Trophoblast cell (in vitro differentiated cells and primary cell): ENCODE measurements around the gene KCNK3.

Experiments
- DNase-seq, 2 donors: peaks; one replicate each; pipeline ENCODE4 v3.0.0-alpha.2; 2016
- H2AFZ ChIP-seq: 2 replicates; pipeline ENCODE4 v1.6.1; 2013; ENCODE audit warnings: low read length, moderate library complexity, mild to moderate bottlenecking; ENCODE audit not compliant: insufficient read depth, poor library complexity
- H2AK5ac ChIP-seq: 2 replicates; pipeline ENCODE4 v1.6.1; 2013; ENCODE audit warnings: mild to moderate bottlenecking, low read length
- H2BK120ac ChIP-seq: 2 replicates; pipeline ENCODE4 v1.6.1; 2013; ENCODE audit warnings: low read length, mild to moderate bottlenecking, moderate library complexity; ENCODE audit not compliant: insufficient read depth, poor library complexity
- H2BK12ac ChIP-seq: 2 replicates; pipeline ENCODE4 v1.6.1; 2013; ENCODE audit warnings: mild to moderate bottlenecking, low read length, moderate library complexity
- H2BK5ac ChIP-seq: 2 replicates; pipeline ENCODE4 v1.6.1; 2013; ENCODE audit warnings: low read length, low read depth, moderate library complexity, mild to moderate bottlenecking; ENCODE audit not compliant: poor library complexity
- H3K14ac ChIP-seq: 2 replicates; pipeline ENCODE4 v1.6.1; 2013; ENCODE audit warnings: mild to moderate bottlenecking, low read length
- H3K18ac ChIP-seq: 2 replicates; pipeline ENCODE4 v1.6.1; 2013; ENCODE audit warnings: mild to moderate bottlenecking, low read length
- H3K23ac ChIP-seq: 2 replicates; pipeline ENCODE4 v1.6.1; 2013; ENCODE audit warnings: low read length
- H3K27ac ChIP-seq: 2 replicates; pipeline ENCODE4 v1.5.1; 2013; ENCODE audit warnings: low read depth, mild to moderate bottlenecking, inconsistent platforms, low read length, moderate library complexity
- H3K27me3 ChIP-seq: 2 replicates; pipeline ENCODE4 v1.6.1; 2013; ENCODE audit warnings: inconsistent platforms, mild to moderate bottlenecking, low read length, moderate library complexity; ENCODE audit not compliant: insufficient read depth
- H3K36me3 ChIP-seq, 2 experiments: 1 replicate in 1 of 2; 2 replicates in 1 of 2; pipeline ENCODE4 v1.6.1; 2013; ENCODE audit warnings: low read length in 2 of 2, mild to moderate bottlenecking in 2 of 2, moderate library complexity in 1 of 2; ENCODE audit not compliant: insufficient read depth in 2 of 2, control insufficient read depth in 1 of 2
- H3K4ac ChIP-seq: 2 replicates; pipeline ENCODE4 v1.6.1; 2013; ENCODE audit warnings: low read depth, mild to moderate bottlenecking, low read length, moderate library complexity
- H3K4me1 ChIP-seq, 2 experiments: 1 replicate in 1 of 2; 2 replicates in 1 of 2; pipeline ENCODE4 v1.6.1; 2013; ENCODE audit warnings: low read length in 2 of 2, mild to moderate bottlenecking in 2 of 2, moderate library complexity in 1 of 2; ENCODE audit not compliant: insufficient read depth in 2 of 2, control insufficient read depth in 1 of 2
- H3K4me2 ChIP-seq: 2 replicates; pipeline ENCODE4 v1.6.1; 2013; ENCODE audit warnings: inconsistent platforms, mild to moderate bottlenecking, low read length, moderate library complexity
- H3K4me3 ChIP-seq: 2 replicates; pipeline ENCODE4 v1.5.1; 2013; ENCODE audit warnings: mild to moderate bottlenecking, low read depth, low read length, inconsistent platforms
- H3K79me1 ChIP-seq: one replicate; pipeline ENCODE4 v1.6.1; 2013; ENCODE audit warnings: low read length
- H3K79me2 ChIP-seq: 2 replicates; pipeline ENCODE4 v1.6.1; 2013; ENCODE audit warnings: low read length, mild to moderate bottlenecking; ENCODE audit not compliant: control insufficient read depth, insufficient read depth, poor library complexity
- H3K9ac ChIP-seq: 2 replicates; pipeline ENCODE4 v1.6.1; 2013; ENCODE audit warnings: mild to moderate bottlenecking, low read length
- H3K9me3 ChIP-seq: 2 replicates; pipeline ENCODE4 v1.6.1; 2013; ENCODE audit warnings: low read depth, mild to moderate bottlenecking, control low read depth, inconsistent platforms, low read length; ENCODE audit not compliant: insufficient read depth
- H4K12ac ChIP-seq: 2 replicates; pipeline ENCODE4 v1.6.1; 2013; ENCODE audit warnings: low read depth, mild to moderate bottlenecking, low read length, moderate library complexity
- H4K8ac ChIP-seq: 2 replicates; pipeline ENCODE4 v1.6.1; 2013; ENCODE audit warnings: low read depth, mild to moderate bottlenecking, low read length, moderate library complexity
- H4K91ac ChIP-seq: one replicate; pipeline ENCODE4 v1.6.1; 2013; ENCODE audit warnings: low read depth, mild to moderate bottlenecking, low read length, moderate library complexity
- WGBS: extraction: QIAGEN DNeasy Blood & Tissue Kit; methylation state at CpG from one replicate; pipeline ENCODE4 v1.1.7; 2013; ENCODE audit warnings: missing lambda C conversion rate; ENCODE audit not compliant: insufficient read length, insufficient coverage; ENCODE audit errors: extremely low coverage; 5-methylcytosine and 5-hydroxymethylcytosine counted together

KCNK3 gene

GRCh38 chr2:26670931-26671460, 21.5 kb upstream of the KCNK3 start:
- no peaks in the 10 kb centered on the region for H3K27me3 ChIP-seq
- H3K9me3 ChIP-seq = no peaks in the 10 kb centered on the region
- no peak overlapping the region for H3K27ac ChIP-seq
- DNase-seq = peak in 1 of 2 donors; percentile 31
- no peaks in the 10 kb centered on the region for H3K79me1 ChIP-seq
- H3K36me3 ChIP-seq = no peaks in the 10 kb centered on the region
- no peaks in the 10 kb centered on the region for H3K79me2 ChIP-seq
- no peak overlapping the region for H2BK5ac ChIP-seq
- H4K8ac ChIP-seq = no peak overlapping the region
- H3K23ac ChIP-seq = no peak overlapping the region
- H3K4me2 ChIP-seq = no peak overlapping the region
- H3K4me3 ChIP-seq = no peak overlapping the region
- no peak overlapping the region for H2BK120ac ChIP-seq
- H2AK5ac ChIP-seq = no peak overlapping the region
- H4K91ac ChIP-seq = no peak overlapping the region
- no peak overlapping the region for H3K9ac ChIP-seq
- H3K4me1 ChIP-seq = no peaks in the 10 kb centered on the region
- no peak overlapping the region for H3K18ac ChIP-seq
- H4K12ac ChIP-seq = no peak overlapping the region
- H2BK12ac ChIP-seq = no peak overlapping the region
- WGBS = no CpG with 5 or more reads among the region's 5 CpGs
- H2AFZ ChIP-seq = no peak overlapping the region
- H3K14ac ChIP-seq = no peak overlapping the region
- H3K4ac ChIP-seq = no peak overlapping the region

- Histone ChIP-seq H3K4me2 (no peak overlapping the region), H3K27me3 (no peaks in the 10 kb centered on the region), H3K9ac (no peak overlapping the region), H4K12ac (no peak overlapping the region), H3K4ac (no peak overlapping the region), H3K9me3 (no peaks in the 10 kb centered on the region), H3K36me3 (no peaks in the 10 kb centered on the region), H3K4me3 (no peak overlapping the region), H3K27ac (no peak overlapping the region), H2AK5ac (no peak overlapping the region), H3K14ac (no peak overlapping the region), H3K79me1 (no peaks in the 10 kb centered on the region), H3K23ac (no peak overlapping the region), H3K18ac (no peak overlapping the region), H2AFZ (no peak overlapping the region), H3K79me2 (no peaks in the 10 kb centered on the region), H2BK12ac (no peak overlapping the region), H4K91ac (no peak overlapping the region), H2BK5ac (no peak overlapping the region), H2BK120ac (no peak overlapping the region), H3K4me1 (no peaks in the 10 kb centered on the region), H4K8ac (no peak overlapping the region)
- no CpG with 5 or more reads among the region's 5 CpGs for WGBS
- no peak for DNase-seq
These were observed 20.8 kb upstream of the KCNK3 start for GRCh38 chr2:26671691-26672090.

GRCh38 chr2:26672112-26672817, 20.3 kb upstream of the KCNK3 start:
- no peak overlapping the region for H3K14ac ChIP-seq
- no peak overlapping the region for H3K23ac ChIP-seq
- H3K9ac ChIP-seq = no peak overlapping the region
- H2BK5ac ChIP-seq = no peak overlapping the region
- H3K27me3 ChIP-seq = no peaks in the 10 kb centered on the region
- no peak overlapping the region for H2AK5ac ChIP-seq
- H4K12ac ChIP-seq = no peak overlapping the region
- no peak overlapping the region for H2BK12ac ChIP-seq
- H2AFZ ChIP-seq = no peak overlapping the region
- H3K4me1 ChIP-seq = no peaks in the 10 kb centered on the region
- H3K4ac ChIP-seq = no peak overlapping the region
- no peaks in the 10 kb centered on the region for H3K36me3 ChIP-seq
- no peak overlapping the region for H3K18ac ChIP-seq
- no peak overlapping the region for H4K91ac ChIP-seq
- no peak overlapping the region for H3K4me3 ChIP-seq
- no peaks in the 10 kb centered on the region for H3K79me1 ChIP-seq
- no peak overlapping the region for H3K4me2 ChIP-seq
- H3K79me2 ChIP-seq = no peaks in the 10 kb centered on the region
- no peak overlapping the region for H4K8ac ChIP-seq
- WGBS = no CpG with 5 or more reads among the region's 11 CpGs
- H3K27ac ChIP-seq = no peak overlapping the region
- DNase-seq = no peak
- H3K9me3 ChIP-seq = no peaks in the 10 kb centered on the region
- no peak overlapping the region for H2BK120ac ChIP-seq

- H3K23ac ChIP-seq = no peak overlapping the region
- no peak overlapping the region for H3K18ac ChIP-seq
- peaks cover 3% of the 10 kb centered on the region for H3K9me3 ChIP-seq
- no peaks in the 10 kb centered on the region for H3K4me1 ChIP-seq
- no peaks in the 10 kb centered on the region for H3K27me3 ChIP-seq
- H3K14ac ChIP-seq = no peak overlapping the region
- no peak overlapping the region for H2AFZ ChIP-seq
- H3K4me2 ChIP-seq = no peak overlapping the region
- H2BK5ac ChIP-seq = no peak overlapping the region
- DNase-seq = no peak
- no peak overlapping the region for H3K27ac ChIP-seq
- no peak overlapping the region for H4K8ac ChIP-seq
- no peak overlapping the region for H4K91ac ChIP-seq
- no peak overlapping the region for H2BK120ac ChIP-seq
- no peak overlapping the region for H3K9ac ChIP-seq
- no peak overlapping the region for H3K4me3 ChIP-seq
- no peaks in the 10 kb centered on the region for H3K36me3 ChIP-seq
- WGBS = no CpG with 5 or more reads among the region's 9 CpGs
- H2BK12ac ChIP-seq = no peak overlapping the region
- no peak overlapping the region for H2AK5ac ChIP-seq
- no peaks in the 10 kb centered on the region for H3K79me1 ChIP-seq
- H3K79me2 ChIP-seq = no peaks in the 10 kb centered on the region
- H4K12ac ChIP-seq = no peak overlapping the region
- no peak overlapping the region for H3K4ac ChIP-seq
These were observed 19.6 kb upstream of the KCNK3 start for GRCh38 chr2:26672818-26673393.
